Fibroblast of the aortic adventitia (primary cell): ENCODE results near the gene OBP2A. TPM values are rescaled to one million over a fixed set of nuclear protein-coding genes. Genes with fewer than 3 reads are reported as not detected.
"Not testable (repeated sequence)": the region's sequence is repeated elsewhere in the genome, so short reads cannot be mapped to it uniquely, and the experiment has no call there.

Experiments used
- DNase-seq: peaks from one replicate; pipeline ENCODE4 v3.0.0-alpha.2; 2010; ENCODE audit warnings: low read depth
- H3K4me3 ChIP-seq: 2 replicates; pipeline ENCODE4 v1.5.1; 2011; ENCODE audit warnings: low read depth, mild to moderate bottlenecking, control low read depth, low read length, moderate library complexity
- total RNA-seq: library from RNA; depleted of rRNA; stranded (reverse); fragments of >200 nt; gene quantifications from 2 replicates; pipeline ENCODE4 v1.2.3, GENCODE V29; 2012; ENCODE audit warnings: low replicate concordance
- TF ChIP-seq, protein P1 (sequence below): IDR thresholded peaks from 2 replicates; pipeline ENCODE4 v1.5.1; 2011; ENCODE audit warnings: mild to moderate bottlenecking, low read length, control low read depth, inconsistent platforms; ENCODE audit not compliant: insufficient read depth

Gene OBP2A
- total RNA-seq, 1 donor: not detected

DNA sequence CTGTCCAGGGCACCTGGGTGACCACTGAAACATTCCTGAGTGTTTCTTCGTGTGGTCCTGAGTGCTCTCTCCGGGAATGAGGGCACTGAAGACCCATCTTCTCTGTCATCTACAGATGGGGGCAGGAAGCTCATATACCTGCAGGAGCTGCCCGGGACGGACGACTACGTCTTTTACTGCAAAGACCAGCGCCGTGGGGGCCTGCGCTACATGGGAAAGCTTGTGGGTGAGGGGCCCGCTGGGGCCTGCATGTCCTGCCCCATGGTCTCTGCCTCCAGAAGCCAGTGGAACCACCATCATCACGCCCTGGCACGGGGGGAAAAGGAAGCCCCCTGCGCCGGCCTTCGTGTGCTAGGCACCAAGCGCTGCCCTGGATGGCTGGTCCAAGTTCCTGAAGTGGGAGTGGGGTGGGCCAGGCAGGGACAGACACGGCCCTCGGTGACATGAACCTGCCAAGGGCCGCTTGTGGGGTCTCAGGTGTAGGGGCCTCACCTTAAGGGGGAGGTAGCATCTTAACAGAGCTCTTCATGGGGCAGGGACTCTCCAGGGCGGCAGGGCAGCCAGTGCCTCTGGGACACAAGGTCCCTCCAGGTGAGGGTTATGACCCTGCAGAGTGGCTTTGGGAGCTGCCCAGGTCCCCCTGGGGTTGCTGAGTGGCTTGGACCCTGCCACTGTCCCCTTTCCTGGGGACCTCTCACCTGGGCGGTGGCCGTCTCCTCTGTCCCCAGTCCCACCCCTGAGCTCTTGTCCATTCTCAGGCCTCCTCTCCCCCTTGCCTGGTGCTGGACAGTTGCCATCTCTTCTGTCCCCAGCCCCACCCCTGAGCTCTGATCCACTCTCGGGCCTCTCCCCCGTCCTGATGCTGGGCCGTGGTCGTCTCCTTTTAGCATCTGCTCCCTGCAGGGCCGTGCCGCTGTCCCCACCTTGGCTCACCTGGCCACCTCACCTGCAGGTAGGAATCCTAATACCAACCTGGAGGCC is 2.1 kb downstream of the OBP2A start:
- H3K4me3 ChIP-seq: no peak overlapping the region
- TF ChIP-seq, protein P1, sequence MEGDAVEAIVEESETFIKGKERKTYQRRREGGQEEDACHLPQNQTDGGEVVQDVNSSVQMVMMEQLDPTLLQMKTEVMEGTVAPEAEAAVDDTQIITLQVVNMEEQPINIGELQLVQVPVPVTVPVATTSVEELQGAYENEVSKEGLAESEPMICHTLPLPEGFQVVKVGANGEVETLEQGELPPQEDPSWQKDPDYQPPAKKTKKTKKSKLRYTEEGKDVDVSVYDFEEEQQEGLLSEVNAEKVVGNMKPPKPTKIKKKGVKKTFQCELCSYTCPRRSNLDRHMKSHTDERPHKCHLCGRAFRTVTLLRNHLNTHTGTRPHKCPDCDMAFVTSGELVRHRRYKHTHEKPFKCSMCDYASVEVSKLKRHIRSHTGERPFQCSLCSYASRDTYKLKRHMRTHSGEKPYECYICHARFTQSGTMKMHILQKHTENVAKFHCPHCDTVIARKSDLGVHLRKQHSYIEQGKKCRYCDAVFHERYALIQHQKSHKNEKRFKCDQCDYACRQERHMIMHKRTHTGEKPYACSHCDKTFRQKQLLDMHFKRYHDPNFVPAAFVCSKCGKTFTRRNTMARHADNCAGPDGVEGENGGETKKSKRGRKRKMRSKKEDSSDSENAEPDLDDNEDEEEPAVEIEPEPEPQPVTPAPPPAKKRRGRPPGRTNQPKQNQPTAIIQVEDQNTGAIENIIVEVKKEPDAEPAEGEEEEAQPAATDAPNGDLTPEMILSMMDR: no peak
- no peak for DNase-seq

DNA sequence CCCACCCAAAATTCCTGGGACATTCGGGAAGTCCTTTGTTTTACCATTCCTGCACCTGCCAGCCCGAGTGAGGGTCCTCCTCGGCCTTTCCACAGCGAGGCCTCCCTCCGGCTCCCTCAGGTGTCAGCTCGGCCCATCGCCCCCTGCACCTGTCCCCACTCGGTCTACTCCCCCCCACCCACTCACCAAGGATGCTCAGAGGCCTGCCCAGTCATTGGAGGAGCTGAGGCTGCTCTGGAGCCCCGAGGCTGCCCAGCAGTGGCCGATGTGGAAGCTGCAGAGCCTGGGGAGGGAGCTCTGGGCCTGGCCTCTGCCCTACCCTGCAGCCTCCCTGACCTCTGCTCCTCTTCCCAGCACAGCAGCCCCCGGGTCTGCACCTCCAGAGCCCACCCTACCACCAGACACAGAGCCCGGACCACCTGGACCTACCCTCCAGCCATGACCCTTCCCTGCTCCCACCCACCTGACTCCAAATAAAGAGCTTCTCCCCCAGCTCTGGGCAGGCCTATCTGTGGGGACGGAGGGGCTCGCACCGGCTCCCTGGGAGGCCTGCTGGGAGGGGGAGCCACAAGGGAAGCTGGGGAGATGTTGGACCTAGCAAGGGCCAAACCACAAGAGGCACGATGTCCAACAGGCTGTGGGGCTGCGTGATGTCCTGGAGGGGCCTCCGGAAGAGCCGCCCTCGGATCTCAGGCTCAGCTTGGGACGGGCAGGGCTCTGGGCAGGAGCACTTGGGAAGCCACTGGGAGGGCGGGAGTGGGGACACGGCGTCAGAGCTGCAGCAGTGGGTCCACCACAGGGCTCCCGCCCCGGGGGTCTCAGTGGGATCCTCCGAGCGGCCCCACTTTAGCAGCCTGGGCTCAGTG is 3.8 kb downstream of the OBP2A start:
- not testable (repeated sequence) for DNase-seq, H3K4me3 ChIP-seq

DNA sequence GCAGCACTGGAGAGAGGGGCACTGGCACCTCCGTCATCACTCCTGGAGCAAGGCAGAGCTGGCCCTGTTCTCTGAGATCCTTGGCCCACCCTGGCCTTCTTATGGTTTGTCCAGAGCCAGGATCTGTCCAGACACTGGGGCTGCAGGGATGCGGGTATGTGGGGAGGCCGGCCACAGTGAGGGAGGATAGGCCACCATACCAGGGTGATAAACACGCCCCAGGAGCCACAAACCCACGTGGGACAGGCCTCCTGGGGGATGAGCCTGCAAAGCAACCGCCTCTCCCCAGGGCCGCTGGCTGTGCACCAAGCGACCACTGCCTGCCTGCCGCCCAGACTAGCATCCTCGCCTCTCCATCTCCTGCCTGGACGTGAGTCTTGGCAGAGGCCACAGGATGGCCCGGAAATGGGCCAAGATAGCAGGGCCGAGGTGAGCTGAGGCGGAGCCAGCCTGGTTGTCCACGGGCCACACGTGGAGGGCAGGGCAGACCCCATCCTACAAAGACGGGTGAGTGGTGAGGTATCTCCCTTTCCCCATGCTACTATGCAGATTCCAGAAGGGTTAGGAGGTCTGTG is 4.5 kb downstream of the OBP2A start:
- DNase-seq: no peak
- H3K4me3 ChIP-seq: no peak overlapping the region
- TF ChIP-seq, protein P1: no peak

DNA sequence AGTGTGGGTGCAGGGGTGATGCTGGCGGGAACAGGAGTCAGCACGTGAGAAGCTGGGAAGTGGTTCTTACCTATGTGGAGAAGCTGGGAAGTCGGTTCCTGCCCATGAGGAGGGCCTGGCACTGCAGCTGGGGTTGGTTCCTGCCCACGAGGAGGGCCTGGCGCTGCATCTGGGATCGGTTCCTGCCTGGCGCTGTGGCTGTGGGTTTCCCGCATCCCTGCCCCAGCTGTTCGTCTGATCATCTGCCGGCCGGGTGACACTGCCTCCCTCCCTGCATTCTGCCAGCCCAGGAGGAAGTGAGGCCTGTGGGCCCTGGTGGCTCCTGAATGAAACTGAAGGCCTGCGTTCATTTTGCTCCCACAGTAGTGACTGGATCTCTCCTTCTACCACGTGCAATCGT is 5.1 kb downstream of the OBP2A start:
- H3K4me3 ChIP-seq: no peak overlapping the region
- no peak for DNase-seq
- TF ChIP-seq, protein P1: no peak

DNA sequence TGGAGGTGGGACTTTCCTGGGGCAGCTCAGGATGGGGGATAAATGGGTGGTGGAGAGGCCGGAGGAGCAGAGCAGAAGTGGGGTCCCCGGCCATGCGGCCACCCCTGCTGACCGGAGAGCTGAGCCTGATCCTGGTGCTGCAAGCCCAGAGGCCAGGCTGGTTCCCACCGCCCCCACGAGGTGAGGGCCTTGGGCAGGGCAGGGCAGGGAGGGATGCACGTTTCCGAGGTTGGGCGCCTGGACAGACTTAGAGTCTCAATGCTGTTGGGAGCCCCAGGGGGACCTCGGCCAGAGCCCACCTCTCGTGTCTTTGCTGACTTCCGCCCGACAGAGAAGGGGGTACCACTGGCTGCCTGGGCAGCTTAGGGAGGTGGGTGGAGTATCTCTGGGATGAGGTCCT is 5.5 kb downstream of the OBP2A start:
- H3K4me3 ChIP-seq: no peak overlapping the region
- no peak for DNase-seq
- TF ChIP-seq, protein P1: no peak

DNA sequence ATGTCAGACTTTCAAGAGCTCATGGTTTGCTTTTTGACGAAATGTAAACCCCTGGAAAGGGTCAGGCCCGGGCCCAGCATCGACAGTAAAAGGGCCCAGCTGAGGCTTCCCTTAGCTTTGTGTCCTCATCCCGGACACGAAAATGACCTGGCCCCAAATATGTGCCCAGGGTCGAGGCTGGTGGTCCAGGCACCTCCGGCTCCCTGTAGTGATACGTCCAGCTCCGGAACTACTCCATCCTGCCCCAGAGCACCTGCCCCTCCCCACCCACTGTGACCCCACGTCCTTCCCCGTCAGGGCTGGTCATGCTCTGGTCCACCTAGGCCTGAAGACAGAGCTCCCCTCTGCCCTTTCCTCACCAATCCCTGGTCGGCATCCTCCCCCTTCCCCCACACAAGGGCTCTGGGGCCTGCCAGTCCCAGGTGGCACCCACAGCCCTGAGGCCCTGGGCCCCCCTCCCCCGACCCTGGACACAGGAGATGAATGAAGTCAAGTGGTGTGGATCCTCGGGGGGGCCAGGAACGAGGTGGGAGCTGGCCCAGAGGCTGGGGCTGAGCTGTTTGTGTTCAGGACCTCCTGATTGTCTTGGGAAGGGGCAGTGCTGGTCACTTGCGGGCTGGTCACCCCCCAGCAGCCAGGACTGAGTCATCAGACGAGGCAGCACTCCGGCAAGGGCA is 6.2 kb downstream of the OBP2A start:
- TF ChIP-seq, protein P1: no peak
- no peak for DNase-seq
- no peak overlapping the region for H3K4me3 ChIP-seq
